Activated T-helper 9 cell treated with anti-CD3 and anti-CD28 coated beads, Interleukin-2, amount 50 U/mL, for 16 hours (primary cell): ENCODE measurements around the gene LBX1.

Experiments used
- DNase-seq: peaks from one replicate; pipeline ENCODE4 v3.0.0-alpha.2; 2020; ENCODE audit warnings: low read depth

Gene LBX1

GRCh38 chr10:101229266-101230182, at the start of gene LBX1:
TSS of gene LBX1 (minus strand) at chr10:101229463. CDS start at chr10:101228815, 648 bp downstream.
- no peak for DNase-seq

GRCh38 chr10:101273741-101274140, 44.5 kb upstream of the LBX1 start:
- DNase-seq = no peak

GRCh38 chr10:101273330-101273729, 44.1 kb upstream of the LBX1 start:
- no peak for DNase-seq

GRCh38 chr10:101272229-101272868, 43.1 kb upstream of the LBX1 start:
- DNase-seq = peak; percentile 25

- no peak for DNase-seq
Observed at GRCh38 chr10:101270763-101271162, 41.5 kb upstream of the LBX1 start.

- DNase-seq = no peak
Observed at GRCh38 chr10:101267776-101268175, 38.5 kb upstream of the LBX1 start.

GRCh38 chr10:101267290-101267680, 38.0 kb upstream of the LBX1 start:
- no peak for DNase-seq

GRCh38 chr10:101266381-101267289, 37.4 kb upstream of the LBX1 start:
- no peak for DNase-seq

GRCh38 chr10:101263150-101263752, 34.0 kb upstream of the LBX1 start:
- DNase-seq = no peak

GRCh38 chr10:101262147-101262546, 32.9 kb upstream of the LBX1 start:
- DNase-seq = no peak

GRCh38 chr10:101261702-101262101, 32.4 kb upstream of the LBX1 start:
- no peak for DNase-seq

- no peak for DNase-seq
Observed at GRCh38 chr10:101260764-101261481, 31.7 kb upstream of the LBX1 start.

GRCh38 chr10:101258179-101258885, 29.1 kb upstream of the LBX1 start:
- no peak for DNase-seq

GRCh38 chr10:101257491-101257890, 28.2 kb upstream of the LBX1 start:
- DNase-seq = no peak

GRCh38 chr10:101257084-101257483, 27.8 kb upstream of the LBX1 start:
- no peak for DNase-seq

- no peak for DNase-seq
Observed at GRCh38 chr10:101256387-101256786, 27.1 kb upstream of the LBX1 start.

GRCh38 chr10:101250136-101250535, 20.9 kb upstream of the LBX1 start:
- DNase-seq = no peak

GRCh38 chr10:101249171-101249581, 19.9 kb upstream of the LBX1 start:
- DNase-seq = no peak

- DNase-seq = no peak
Observed at GRCh38 chr10:101246639-101247038, 17.4 kb upstream of the LBX1 start.

- no peak for DNase-seq
Observed at GRCh38 chr10:101244321-101245050, 15.2 kb upstream of the LBX1 start.
